ENCODE measurements around the gene TPRN. TPM values are rescaled to one million over a fixed set of nuclear protein-coding genes. Genes with fewer than 3 reads are reported as not detected.

TPRN gene
- total RNA-seq, 1 experiment from 2014 or later: 20.3 TPM

DNA sequence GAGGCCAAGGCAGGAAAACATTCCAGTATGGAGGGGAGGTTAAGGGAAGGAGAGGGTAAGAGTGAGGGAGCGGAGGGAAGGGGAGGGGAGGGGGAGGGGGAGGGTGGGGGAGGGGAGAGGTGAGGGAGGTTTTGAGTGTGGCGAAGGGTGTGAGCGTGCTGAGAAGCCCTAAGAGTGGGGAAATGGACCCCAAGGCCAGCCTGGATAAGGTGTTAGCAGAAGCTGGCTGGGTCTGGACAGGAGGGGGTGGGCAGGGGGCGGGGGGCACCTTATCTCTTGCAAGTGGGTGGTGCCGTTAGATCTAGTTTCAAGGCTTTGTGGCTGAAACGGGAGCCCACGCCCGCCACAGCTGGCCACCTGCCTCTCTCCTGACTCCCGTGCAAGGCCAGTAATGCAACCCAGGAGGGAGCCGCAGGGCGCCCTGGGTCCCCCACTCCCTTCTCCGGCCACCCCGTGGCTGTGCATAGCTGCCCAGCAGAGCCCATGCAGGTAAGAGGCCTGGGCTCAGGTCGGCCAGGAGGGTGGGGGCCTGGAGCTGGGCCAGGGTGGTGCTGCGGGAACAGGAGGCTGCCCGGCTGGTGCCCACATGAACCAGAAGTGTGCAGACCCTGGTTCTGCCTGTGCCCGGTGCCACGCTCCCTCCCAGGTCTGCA is 27.4 kb upstream of the TPRN start:
- peaks cover 27% of the 10 kb centered on the region for H3K36me3 Mint-ChIP-seq (ENCODE audit: insufficient read depth, unreplicated experiment)
- H3K9me3 Mint-ChIP-seq (ENCODE audit: low read depth, unreplicated experiment): no peaks in the 10 kb centered on the region
- H3K4me1 Mint-ChIP-seq (ENCODE audit: low read depth, unreplicated experiment): peaks cover 19% of the 10 kb centered on the region
- H3K4me3 Mint-ChIP-seq (ENCODE audit: low read depth, unreplicated experiment): peak overlapping the region; percentile 72
- TF ChIP-seq, protein P1, sequence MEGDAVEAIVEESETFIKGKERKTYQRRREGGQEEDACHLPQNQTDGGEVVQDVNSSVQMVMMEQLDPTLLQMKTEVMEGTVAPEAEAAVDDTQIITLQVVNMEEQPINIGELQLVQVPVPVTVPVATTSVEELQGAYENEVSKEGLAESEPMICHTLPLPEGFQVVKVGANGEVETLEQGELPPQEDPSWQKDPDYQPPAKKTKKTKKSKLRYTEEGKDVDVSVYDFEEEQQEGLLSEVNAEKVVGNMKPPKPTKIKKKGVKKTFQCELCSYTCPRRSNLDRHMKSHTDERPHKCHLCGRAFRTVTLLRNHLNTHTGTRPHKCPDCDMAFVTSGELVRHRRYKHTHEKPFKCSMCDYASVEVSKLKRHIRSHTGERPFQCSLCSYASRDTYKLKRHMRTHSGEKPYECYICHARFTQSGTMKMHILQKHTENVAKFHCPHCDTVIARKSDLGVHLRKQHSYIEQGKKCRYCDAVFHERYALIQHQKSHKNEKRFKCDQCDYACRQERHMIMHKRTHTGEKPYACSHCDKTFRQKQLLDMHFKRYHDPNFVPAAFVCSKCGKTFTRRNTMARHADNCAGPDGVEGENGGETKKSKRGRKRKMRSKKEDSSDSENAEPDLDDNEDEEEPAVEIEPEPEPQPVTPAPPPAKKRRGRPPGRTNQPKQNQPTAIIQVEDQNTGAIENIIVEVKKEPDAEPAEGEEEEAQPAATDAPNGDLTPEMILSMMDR (IDR thresholded peaks at IDR 0.05; ENCODE audit: unreplicated experiment): no peak
- CTCF ChIA-PET: interaction anchor here (0.6 to 2.4 kb wide), 11 partner anchors 9 to 108 kb away, joined by 3 to 11 read pairs (median 4); partner anchors contain the start of genes ANAPC2 and SSNA1
- H3K27ac Mint-ChIP-seq (ENCODE audit: unreplicated experiment): peak overlapping the region; percentile 95
- intact Hi-C loops (cut with micrococcal nuclease; ENCODE audit: unreplicated experiment): loop anchor here (2.0 to 5.0 kb wide), 2 partner anchors 51 to 111 kb away; no protein-coding TSS in a partner anchor
- no TSS peak for BruUV-seq (replicated peaks)
- DNase-seq: no peak
- no peaks in the 10 kb centered on the region for H3K27me3 Mint-ChIP-seq (ENCODE audit: unreplicated experiment)

- Mint-ChIP-seq H3K36me3 (ENCODE audit: insufficient read depth, unreplicated experiment) (peaks cover 30% of the 10 kb centered on the region), H3K9me3 (ENCODE audit: low read depth, unreplicated experiment) (no peaks in the 10 kb centered on the region), H3K4me3 (ENCODE audit: low read depth, unreplicated experiment) (peak within 1 kb of the TSS; percentile 72), H3K4me1 (ENCODE audit: low read depth, unreplicated experiment) (peaks cover 19% of the 10 kb centered on the region), H3K27me3 (ENCODE audit: unreplicated experiment) (no peaks in the 10 kb centered on the region), H3K27ac (ENCODE audit: unreplicated experiment) (peak within 1 kb of the TSS; percentile 95)
- intact Hi-C loops (cut with micrococcal nuclease; ENCODE audit: unreplicated experiment): loop anchor here (2.0 to 5.0 kb wide), 2 partner anchors 50 to 110 kb away; no protein-coding TSS in a partner anchor
- no TSS peak for BruUV-seq (replicated peaks)
- TF ChIP-seq, protein P1 (IDR thresholded peaks at IDR 0.05; ENCODE audit: unreplicated experiment): peak; percentile 77
- CTCF ChIA-PET: interaction anchor here (0.5 to 2.4 kb wide), 13 partner anchors 9 to 107 kb away, joined by 3 to 11 read pairs (median 4); partner anchors contain the start of genes ANAPC2 and SSNA1
- DNase-seq: peak; percentile 92
These were observed 26.7 kb upstream of the TPRN start, which contains the start of gene RNF224 for GRCh38 chr9:137227054-137227852. TSS of gene RNF224 (plus strand) at chr9:137227502. CDS start at chr9:137228336, 834 bp downstream.

- TF ChIP-seq, protein P1 (IDR thresholded peaks at IDR 0.05; ENCODE audit: unreplicated experiment): no peak
- peak overlapping the region; percentile 95 for H3K27ac Mint-ChIP-seq (ENCODE audit: unreplicated experiment)
These were observed 26.0 kb upstream of the TPRN start for GRCh38 chr9:137226338-137227053.

More at GRCh38 chr9:137226338-137227053, 26.0 kb upstream of the TPRN start:
- CTCF ChIA-PET: interaction anchor here (0.5 to 2.4 kb wide), 6 partner anchors 10 to 99 kb away, joined by 4 to 11 read pairs (median 6); partner anchors contain the start of genes ANAPC2 and SSNA1
- H3K9me3 Mint-ChIP-seq (ENCODE audit: low read depth, unreplicated experiment): no peaks in the 10 kb centered on the region
- H3K27me3 Mint-ChIP-seq (ENCODE audit: unreplicated experiment): no peaks in the 10 kb centered on the region
- DNase-seq: peak; percentile 63
- peak overlapping the region; percentile 72 for H3K4me3 Mint-ChIP-seq (ENCODE audit: low read depth, unreplicated experiment)
- peaks cover 19% of the 10 kb centered on the region for H3K4me1 Mint-ChIP-seq (ENCODE audit: low read depth, unreplicated experiment)
- intact Hi-C loops (cut with micrococcal nuclease; ENCODE audit: unreplicated experiment): loop anchor here (2.0 to 5.0 kb wide), 2 partner anchors 49 to 110 kb away; no protein-coding TSS in a partner anchor
- no TSS peak for BruUV-seq (replicated peaks)
- H3K36me3 Mint-ChIP-seq (ENCODE audit: insufficient read depth, unreplicated experiment): peaks cover 30% of the 10 kb centered on the region
